H1 (cell line): ENCODE results near the gene DGKD. TPM values are rescaled to one million over a fixed set of nuclear protein-coding genes. Genes with fewer than 3 reads are reported as not detected.

Experiments
- CTCF ChIA-PET: fragments of 300-600 bp; sonication (Branson Sonifier 250); formaldehyde crosslinking; loops from one replicate; lab custom pipeline; 2021; ENCODE audit not compliant: partially characterized antibody; lab: Charles Lee
- POLR2A ChIA-PET: fragments of 300-600 bp; sonication (Branson Sonifier 250); formaldehyde crosslinking; loops from one replicate; lab custom pipeline; 2021; ENCODE audit warnings: inconsistent platforms; ENCODE audit not compliant: partially characterized antibody; lab: Charles Lee
- DNase-seq, 2 experiments: peaks; one replicate each; pipeline versions ENCODE4 v3.0.0 to v3.0.0-alpha.2; 2010 to 2022; ENCODE audit warnings: low spot score in 2 of 2, low read depth in 1 of 2, mixed read lengths in 1 of 2
- FAIRE-seq: peaks from 2 replicates; lab custom pipeline; 2011; peaks lifted over from hg19 to GRCh38; lab: Jason Lieb, UNC
- H2AFZ ChIP-seq: 2 replicates; pipeline ENCODE4 v1.8.1; 2012; ENCODE audit warnings: low read length, inconsistent platforms
- H2AK5ac ChIP-seq: 2 replicates; pipeline ENCODE4 v1.6.1; 2013; ENCODE audit warnings: low read depth, low read length
- H2BK120ac ChIP-seq: replicated peaks from 2 replicates; pipeline ENCODE3; 2013; ENCODE audit warnings: low read depth, low read length, inconsistent platforms
- H2BK12ac ChIP-seq: 2 replicates; pipeline ENCODE4 v1.6.1; 2013; ENCODE audit warnings: low read depth, low read length
- H2BK15ac ChIP-seq: 2 replicates; pipeline ENCODE4 v1.6.1; 2013; ENCODE audit warnings: low read length
- H2BK20ac ChIP-seq: 2 replicates; pipeline ENCODE4 v1.6.1; 2013; ENCODE audit warnings: low read length
- H2BK5ac ChIP-seq: 2 replicates; pipeline ENCODE4 v1.6.1; 2013; ENCODE audit warnings: low read depth, low read length
- H3K14ac ChIP-seq: 2 replicates; pipeline ENCODE4 v1.6.1; 2013; ENCODE audit warnings: inconsistent platforms; ENCODE audit not compliant: insufficient read length
- H3K18ac ChIP-seq: 2 replicates; pipeline ENCODE4 v1.6.1; 2013; ENCODE audit warnings: low read length; ENCODE audit errors: extremely low read depth
- H3K23ac ChIP-seq: 2 replicates; pipeline ENCODE4 v1.6.1; 2013; ENCODE audit warnings: inconsistent platforms; ENCODE audit not compliant: insufficient read length
- H3K23me2 ChIP-seq: 2 replicates; pipeline ENCODE4 v1.6.1; 2013; ENCODE audit warnings: low read depth, low read length
- H3K27ac ChIP-seq: 2 replicates; pipeline ENCODE4 v1.6.1; 2011; ENCODE audit warnings: low read depth, low read length, inconsistent platforms
- H3K27me3 ChIP-seq, 4 experiments: replicated peaks in 1 of 4; 1 replicate in 1 of 4; 2 replicates in 3 of 4; pipeline versions ENCODE4 v1.6.1 to v1.8.1; 2011 to 2013; ENCODE audit warnings: low read length in 3 of 4, mild to moderate bottlenecking in 3 of 4, inconsistent platforms in 2 of 4, mixed read lengths in 2 of 4, moderate library complexity in 1 of 4; ENCODE audit not compliant: control insufficient read depth in 3 of 4, insufficient read depth in 3 of 4; ENCODE audit errors: extremely low read depth in 1 of 4
- H3K36me3 ChIP-seq, 4 experiments: 2 replicates each; pipeline versions ENCODE4 v1.6.1 to v1.8.1; 2011 to 2013; ENCODE audit warnings: mild to moderate bottlenecking in 4 of 4, low read length in 3 of 4, moderate library complexity in 2 of 4, control low read depth in 1 of 4, inconsistent platforms in 1 of 4; ENCODE audit not compliant: insufficient read depth in 4 of 4, control insufficient read depth in 2 of 4
- H3K4ac ChIP-seq: replicated peaks from 2 replicates; pipeline ENCODE3; 2013; ENCODE audit warnings: low read length, low read depth, mixed read lengths, inconsistent platforms; ENCODE audit not compliant: insufficient read length
- H3K4me1 ChIP-seq, 4 experiments: replicated peaks in 1 of 4; 1 replicate in 1 of 4; 2 replicates in 3 of 4; pipeline versions ENCODE4 v1.6.1 to v1.8.1; 2011 to 2013; ENCODE audit warnings: low read length in 3 of 4, inconsistent platforms in 2 of 4, mixed read lengths in 1 of 4; ENCODE audit not compliant: insufficient read depth in 4 of 4, control insufficient read depth in 3 of 4
- H3K4me2 ChIP-seq, 2 experiments: 2 replicates each; pipeline versions ENCODE4 v1.6.1 to v1.8.1; 2011 to 2013; ENCODE audit warnings: low read depth in 2 of 2, low read length in 2 of 2, control low read depth in 1 of 2, inconsistent platforms in 1 of 2, mild to moderate bottlenecking in 1 of 2; ENCODE audit not compliant: insufficient read depth in 1 of 2
- H3K4me3 ChIP-seq, 4 experiments: fragments of 200-600, 300-600 bp in 1 of 4; sonication (generic), shearing (Covaris generic), sonication (Bioruptor Twin) in 1 of 4; 2 replicates each; pipeline versions ENCODE4 v1.5.1 to v1.8.1; 2011 to 2016; ENCODE audit warnings: low read length in 4 of 4, low read depth in 3 of 4, control low read depth in 2 of 4, inconsistent platforms in 2 of 4, mild to moderate bottlenecking in 2 of 4, mixed read lengths in 1 of 4, moderate library complexity in 1 of 4; ENCODE audit not compliant: insufficient read depth in 2 of 4; ENCODE audit errors: extremely low read depth in 1 of 4
- H3K56ac ChIP-seq: replicated peaks from 2 replicates; pipeline ENCODE3; 2013; ENCODE audit warnings: low read depth, mild to moderate bottlenecking, mixed read lengths, low read length, inconsistent platforms; ENCODE audit not compliant: insufficient read length
- H3K79me1 ChIP-seq: 2 replicates; pipeline ENCODE4 v1.6.1; 2013; ENCODE audit warnings: low read depth, low read length, control low read depth
- H3K79me2 ChIP-seq, 2 experiments: 2 replicates each; pipeline versions ENCODE4 v1.6.1 to v1.8.1; 2012 to 2013; ENCODE audit warnings: low read length in 2 of 2, mild to moderate bottlenecking in 2 of 2, inconsistent platforms in 1 of 2; ENCODE audit not compliant: insufficient read depth in 2 of 2, control insufficient read depth in 1 of 2
- H3K9ac ChIP-seq, 4 experiments: replicated peaks in 1 of 4; 1 replicate in 1 of 4; 2 replicates in 3 of 4; pipeline versions ENCODE4 v1.6.1 to v1.8.1; 2011 to 2013; ENCODE audit warnings: low read depth in 3 of 4, low read length in 3 of 4, control low read depth in 2 of 4, mild to moderate bottlenecking in 2 of 4, moderate library complexity in 2 of 4, inconsistent platforms in 1 of 4; ENCODE audit errors: extremely low read depth in 1 of 4
- H3K9me3 ChIP-seq, 2 experiments: 2 replicates each; pipeline versions ENCODE4 v1.6.1 to v1.8.1; 2012 to 2013; ENCODE audit warnings: mild to moderate bottlenecking in 2 of 2, moderate library complexity in 2 of 2, control low read depth in 1 of 2, inconsistent platforms in 1 of 2, low read depth in 1 of 2, low read length in 1 of 2, mixed read lengths in 1 of 2; ENCODE audit not compliant: insufficient read depth in 2 of 2
- H4K20me1 ChIP-seq, 2 experiments: replicated peaks in 1 of 2; 2 replicates each; pipeline versions ENCODE3 to v1.8.1; 2011 to 2013; ENCODE audit warnings: inconsistent platforms in 2 of 2, low read length in 2 of 2, mild to moderate bottlenecking in 1 of 2; ENCODE audit not compliant: insufficient read depth in 2 of 2, control insufficient read depth in 1 of 2
- H4K5ac ChIP-seq: 2 replicates; pipeline ENCODE4 v1.6.1; 2013; ENCODE audit warnings: low read length, low read depth, mixed read lengths, inconsistent platforms; ENCODE audit not compliant: insufficient read length
- H4K8ac ChIP-seq: 2 replicates; pipeline ENCODE4 v1.8.0; 2013; ENCODE audit warnings: mild to moderate bottlenecking, moderate library complexity, low read length, inconsistent platforms; ENCODE audit not compliant: insufficient read depth; ENCODE audit errors: extremely low read depth
- H4K91ac ChIP-seq: replicated peaks from 2 replicates; pipeline ENCODE3; 2013; ENCODE audit warnings: low read length, mixed read lengths, inconsistent platforms; ENCODE audit not compliant: insufficient read length
- KDM1A ChIP-seq: fragments of 200-600, 300-600 bp; sonication (generic); IDR thresholded peaks from 2 replicates; pipeline ENCODE4 v1.7.1; 2016; ENCODE audit warnings: mild to moderate bottlenecking, low read length, borderline replicate concordance
- RAD21 ChIP-seq, 2 experiments: IDR thresholded peaks in 1 of 2; conservative IDR thresholded peaks in 1 of 2; 2 replicates each; pipeline ENCODE4 v1.6.1; 2011; ENCODE audit warnings: low read depth in 2 of 2, low read length in 2 of 2, improper control_type of control experiment in 1 of 2, inconsistent platforms in 1 of 2, mild to moderate bottlenecking in 1 of 2, moderate library complexity in 1 of 2
- WGBS, 2 experiments: shearing (Covaris generic) in 1 of 2; methylation state at CpG; one replicate each; pipeline versions ENCODE4 v1.1.6 to v1.1.7; 2013 to 2015; ENCODE audit warnings: low lambda C conversion rate in 2 of 2, mixed read lengths in 2 of 2, inconsistent platforms in 1 of 2, low coverage in 1 of 2, missing lambda C conversion rate in 1 of 2; ENCODE audit not compliant: insufficient replicate concordance in 2 of 2, insufficient coverage in 1 of 2, insufficient read length in 1 of 2; ENCODE audit errors: extremely low coverage in 1 of 2, missing lambda C conversion rate in 1 of 2; 5-methylcytosine and 5-hydroxymethylcytosine counted together
- polyA plus RNA-seq, 7 experiments: library from polyadenylated mRNA; depleted of rRNA in 3 of 7; stranded (reverse) in 5 of 7; unstranded in 2 of 7; fragments of >200 nt in 5 of 7; fragments of 200-250 nt in 2 of 7; gene quantifications; 1 replicate in 5 of 7; 2 replicates in 1 of 7; 4 replicates in 1 of 7; pipeline versions ENCODE4 v1.2.1 to v1.2.3, GENCODE V29; 2011 to 2013; ENCODE audit warnings: missing spikeins in 2 of 7, mixed read lengths in 2 of 7
- total RNA-seq: library from RNA; stranded (reverse); fragmentation: NEBNext Ultra II Directional; extraction: Animal tissue kit (Norgen Biotek cat#: 25700); gene quantifications from 2 replicates; pipeline ENCODE4 v1.2.1, GENCODE V29; 2021
- TF ChIP-seq, protein P1 (sequence below), 3 experiments: IDR thresholded peaks; 1 replicate in 2 of 3; 2 replicates in 1 of 3; pipeline versions ENCODE4 v1.5.1 to v1.6.1; 2011; ENCODE audit warnings: low read length in 3 of 3, mild to moderate bottlenecking in 3 of 3, inconsistent platforms in 2 of 3, low read depth in 1 of 3, moderate library complexity in 1 of 3; ENCODE audit not compliant: insufficient read depth in 1 of 3; ENCODE audit errors: control extremely low read depth in 1 of 3

The DGKD gene
- total and polyA plus RNA-seq, 2 of the 8 experiments (the other 6 are each of a cell fraction or from before 2014, with no cell fraction given): 7.7 to 30.9 TPM

DNA sequence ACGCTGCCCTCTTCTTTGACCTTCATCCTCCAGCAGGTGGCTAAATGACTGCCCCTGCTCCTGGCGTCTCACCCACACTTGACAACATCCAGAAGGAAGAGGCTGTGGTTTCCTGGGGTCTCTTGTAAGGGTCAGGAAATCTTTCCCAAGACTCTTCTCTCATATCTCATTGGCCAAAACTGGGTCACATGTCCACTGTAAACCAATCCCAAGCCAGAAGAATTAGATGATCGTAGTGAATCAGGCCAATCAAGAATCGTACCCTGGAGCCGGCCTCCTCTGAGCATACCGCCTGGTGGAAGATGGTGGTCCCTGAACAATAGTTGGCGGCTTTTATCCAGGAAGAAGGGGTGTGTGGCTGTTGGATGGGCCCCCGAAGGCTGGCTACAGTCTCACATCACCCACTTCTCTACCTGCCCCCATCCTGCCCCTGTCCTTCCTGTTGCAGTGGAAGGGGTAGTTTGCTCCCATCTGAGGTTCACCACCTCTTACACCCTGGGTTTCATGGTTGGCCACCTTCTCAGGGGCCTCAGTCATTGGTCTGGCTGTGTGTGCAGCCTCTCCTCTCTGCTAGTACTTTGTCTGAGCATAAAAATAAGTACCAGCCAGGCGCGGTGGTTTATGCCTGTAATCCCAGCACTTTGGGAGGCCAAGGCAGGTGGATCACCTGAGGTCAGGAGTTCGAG lies 42.9 kb upstream of the DGKD start:
- no peak for FAIRE-seq
- no peak overlapping the region for H2BK120ac ChIP-seq
- H3K56ac ChIP-seq: no peak overlapping the region
- no peaks in the 10 kb centered on the region for H3K79me1 ChIP-seq
- H2AK5ac ChIP-seq: no peak overlapping the region
- H3K4me1 ChIP-seq: no peaks in the 10 kb centered on the region
- no peak overlapping the region for H4K91ac ChIP-seq
- CTCF ChIA-PET: no interaction called here
- H2BK5ac ChIP-seq: no peak overlapping the region
- no peak overlapping the region for H3K23ac ChIP-seq
- no peaks in the 10 kb centered on the region for H3K23me2 ChIP-seq
- no peak overlapping the region for H2AFZ ChIP-seq
- no peak overlapping the region for H2BK15ac ChIP-seq
- no peak overlapping the region for H4K5ac ChIP-seq
- H2BK20ac ChIP-seq: no peak overlapping the region
- no peaks in the 10 kb centered on the region for H3K9me3 ChIP-seq
- no peak overlapping the region for H2BK12ac ChIP-seq
- no peaks in the 10 kb centered on the region for H3K36me3 ChIP-seq
- H3K14ac ChIP-seq: no peak overlapping the region
- POLR2A ChIA-PET: no interaction called here
- H3K9ac ChIP-seq: no peak overlapping the region
- WGBS, 2 experiments: 89% methylated on average over 11 of the region's 11 CpGs; no CpG with 5 or more reads in 1 of the 2 experiments
- no peak overlapping the region for H3K18ac ChIP-seq
- no peak overlapping the region for H3K27ac ChIP-seq
- no peak overlapping the region for H3K4me2 ChIP-seq
- H3K4ac ChIP-seq: no peak overlapping the region
- H3K79me2 ChIP-seq: no peaks in the 10 kb centered on the region
- H4K8ac ChIP-seq: no peak overlapping the region
- H3K27me3 ChIP-seq: no peaks in the 10 kb centered on the region
- H4K20me1 ChIP-seq: no peaks in the 10 kb centered on the region
- TF ChIP-seq KDM1A: no peak
- TF ChIP-seq, protein P1, sequence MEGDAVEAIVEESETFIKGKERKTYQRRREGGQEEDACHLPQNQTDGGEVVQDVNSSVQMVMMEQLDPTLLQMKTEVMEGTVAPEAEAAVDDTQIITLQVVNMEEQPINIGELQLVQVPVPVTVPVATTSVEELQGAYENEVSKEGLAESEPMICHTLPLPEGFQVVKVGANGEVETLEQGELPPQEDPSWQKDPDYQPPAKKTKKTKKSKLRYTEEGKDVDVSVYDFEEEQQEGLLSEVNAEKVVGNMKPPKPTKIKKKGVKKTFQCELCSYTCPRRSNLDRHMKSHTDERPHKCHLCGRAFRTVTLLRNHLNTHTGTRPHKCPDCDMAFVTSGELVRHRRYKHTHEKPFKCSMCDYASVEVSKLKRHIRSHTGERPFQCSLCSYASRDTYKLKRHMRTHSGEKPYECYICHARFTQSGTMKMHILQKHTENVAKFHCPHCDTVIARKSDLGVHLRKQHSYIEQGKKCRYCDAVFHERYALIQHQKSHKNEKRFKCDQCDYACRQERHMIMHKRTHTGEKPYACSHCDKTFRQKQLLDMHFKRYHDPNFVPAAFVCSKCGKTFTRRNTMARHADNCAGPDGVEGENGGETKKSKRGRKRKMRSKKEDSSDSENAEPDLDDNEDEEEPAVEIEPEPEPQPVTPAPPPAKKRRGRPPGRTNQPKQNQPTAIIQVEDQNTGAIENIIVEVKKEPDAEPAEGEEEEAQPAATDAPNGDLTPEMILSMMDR (IDR thresholded peaks at IDR 0.05; ENCODE audit: control extremely low read depth in 1 of 3, insufficient read depth in 1 of 3, low read depth in 1 of 3, low read length in 3 of 3): peak in 1 of 3 experiments; percentile 12; a peak in 1 of 4 replicates
- TF ChIP-seq RAD21 (IDR thresholded peaks at IDR 0.05 in 1 of 2, conservative IDR thresholded peaks at IDR 0.05 in 1 of 2; ENCODE audit: low read depth in 2 of 2, low read length in 2 of 2): 0 out of 4 replicates have a peak, but pooled peaks of 1 of the 2 experiments have one; percentile 9
- TF ChIP-seq, all 59 proteins: peak for 2
- no peak for DNase-seq
- H3K4me3 ChIP-seq: no peak overlapping the region
